Measurements from ENCODE around the gene KLRF2. TPM values are rescaled to one million over a fixed set of nuclear protein-coding genes. Genes with fewer than 3 reads are reported as not detected.

Gene KLRF2
- total and polyA plus RNA-seq, 2 of the 8 experiments (the other 6 are each of a cell fraction or from before 2014, with no cell fraction given), result not detected

DNA sequence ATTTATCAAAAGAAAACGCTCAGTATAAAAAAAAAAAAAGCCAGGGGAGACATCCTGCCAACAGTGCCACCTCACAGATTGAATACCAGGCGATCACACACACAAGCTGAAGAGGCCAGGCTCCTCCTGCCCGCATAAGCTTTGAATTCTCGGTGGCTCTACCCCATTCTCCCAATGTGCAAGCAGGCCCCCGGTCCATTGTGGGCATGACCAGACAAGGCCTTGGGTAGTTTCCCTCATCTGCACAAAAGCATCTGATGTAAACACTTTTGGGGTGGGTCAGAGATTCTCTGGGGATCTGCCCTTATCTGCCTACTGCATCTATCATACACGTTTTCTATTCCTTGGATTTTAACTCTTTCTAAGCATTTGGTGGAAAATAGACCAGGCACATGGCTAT lies 16.2 kb downstream of the KLRF2 start:
- ChIA-PET POLR2A (ENCODE audit: partially characterized antibody) (interaction anchor here (1.2 to 9.1 kb wide), 4 partner anchors 9 to 20 kb away, joined by 3 to 121 read pairs (median 10); no protein-coding TSS in a partner anchor), CTCF (ENCODE audit: partially characterized antibody) (interaction anchor here (0.6 to 1.5 kb wide), 2 partner anchors 95 to 147 kb away, joined by 3 to 7 read pairs; no protein-coding TSS in a partner anchor)
- TF ChIP-seq POLR2AphosphoS5 (IDR thresholded peaks at IDR 0.05; ENCODE audit: low read depth, low read length), result 0 out of 2 replicates have a peak, but pooled peaks have one; percentile 34
- TF ChIP-seq, protein P1, sequence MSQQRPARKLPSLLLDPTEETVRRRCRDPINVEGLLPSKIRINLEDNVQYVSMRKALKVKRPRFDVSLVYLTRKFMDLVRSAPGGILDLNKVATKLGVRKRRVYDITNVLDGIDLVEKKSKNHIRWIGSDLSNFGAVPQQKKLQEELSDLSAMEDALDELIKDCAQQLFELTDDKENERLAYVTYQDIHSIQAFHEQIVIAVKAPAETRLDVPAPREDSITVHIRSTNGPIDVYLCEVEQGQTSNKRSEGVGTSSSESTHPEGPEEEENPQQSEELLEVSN (IDR thresholded peaks at IDR 0.05), result no peak
- no peak overlapping the region for H3K4me2 ChIP-seq (ENCODE audit: insufficient read depth in 1 of 2, low read depth in 2 of 2, low read length in 2 of 2)
- H3K27me3 ChIP-seq (replicated peaks in 1 of 4; ENCODE audit: control insufficient read depth in 3 of 4, extremely low read depth in 1 of 4, insufficient read depth in 3 of 4, low read length in 3 of 4), result no peaks in the 10 kb centered on the region
- FAIRE-seq (no peak), DNase-seq (ENCODE audit: low read depth in 1 of 2, low spot score in 2 of 2) (no peak)
- H3K23ac ChIP-seq (ENCODE audit: insufficient read length), result no peak overlapping the region
- no peak overlapping the region for H3K9ac ChIP-seq (replicated peaks in 1 of 4; ENCODE audit: extremely low read depth in 1 of 4, low read depth in 3 of 4, low read length in 3 of 4)
- no peak overlapping the region for H2BK12ac ChIP-seq (ENCODE audit: low read depth, low read length)
- no peak overlapping the region for H3K18ac ChIP-seq (ENCODE audit: extremely low read depth, low read length)
- peaks cover 0 to 3% of the 10 kb centered on the region in 2 experiments for H4K20me1 ChIP-seq (replicated peaks in 1 of 2; ENCODE audit: control insufficient read depth in 1 of 2, insufficient read depth in 2 of 2, low read length in 2 of 2)
- H3K4me3 ChIP-seq (ENCODE audit: extremely low read depth in 1 of 4, insufficient read depth in 2 of 4, low read depth in 3 of 4, low read length in 4 of 4), result no peak overlapping the region
- no peaks in the 10 kb centered on the region for H3K23me2 ChIP-seq (ENCODE audit: low read depth, low read length)
- peaks cover 0 to 8% of the 10 kb centered on the region in 2 experiments; a peak in 2 of 4 replicates for H3K79me2 ChIP-seq (ENCODE audit: control insufficient read depth in 1 of 2, insufficient read depth in 2 of 2, low read length in 2 of 2)
- no peak overlapping the region for H4K91ac ChIP-seq (replicated peaks; ENCODE audit: insufficient read length, low read length)
- WGBS, 2 experiments (ENCODE audit: extremely low coverage in 1 of 2, insufficient coverage in 1 of 2, insufficient read length in 1 of 2, insufficient replicate concordance in 2 of 2, low coverage in 1 of 2, low lambda C conversion rate in 2 of 2, missing lambda C conversion rate in 1 of 2), result 81% methylated on average over 6 of the region's 6 CpGs; no CpG with 5 or more reads in 1 of the 2 experiments
- H2AK5ac ChIP-seq (ENCODE audit: low read depth, low read length), result no peak overlapping the region
- no peak overlapping the region for H2BK5ac ChIP-seq (ENCODE audit: low read depth, low read length)
- peaks cover 0 to 15% (median 3%) of the 10 kb centered on the region in 4 experiments; a peak in 1 of 7 replicates for H3K4me1 ChIP-seq (replicated peaks in 1 of 4; ENCODE audit: control insufficient read depth in 3 of 4, insufficient read depth in 4 of 4, low read length in 3 of 4)
- H3K27ac ChIP-seq (ENCODE audit: low read depth, low read length), result no peak overlapping the region
- no peak overlapping the region for H3K56ac ChIP-seq (replicated peaks; ENCODE audit: insufficient read length, low read depth, low read length)
- no peaks in the 10 kb centered on the region for H3K79me1 ChIP-seq (ENCODE audit: low read depth, low read length)
- no peak overlapping the region for H2BK15ac ChIP-seq (ENCODE audit: low read length)
- H3K36me3 ChIP-seq (ENCODE audit: control insufficient read depth in 2 of 4, insufficient read depth in 4 of 4, low read length in 3 of 4), result peaks cover 0 to 23% (median 5%) of the 10 kb centered on the region in 4 experiments; a peak in 5 of 8 replicates
- H2AFZ ChIP-seq (ENCODE audit: low read length), result no peak overlapping the region
- H4K5ac ChIP-seq (ENCODE audit: insufficient read length, low read depth, low read length), result no peak overlapping the region
- H2BK120ac ChIP-seq (replicated peaks; ENCODE audit: low read depth, low read length), result no peak overlapping the region
- H3K4ac ChIP-seq (replicated peaks; ENCODE audit: insufficient read length, low read depth, low read length), result no peak overlapping the region
- H4K8ac ChIP-seq (ENCODE audit: extremely low read depth, insufficient read depth, low read length), result no peak overlapping the region
- no peak overlapping the region for H2BK20ac ChIP-seq (ENCODE audit: low read length)
- no peak overlapping the region for H3K14ac ChIP-seq (ENCODE audit: insufficient read length)
- H3K9me3 ChIP-seq (ENCODE audit: insufficient read depth in 2 of 2, low read depth in 1 of 2, low read length in 1 of 2), result no peaks in the 10 kb centered on the region
